ENCODE results near the gene UNC13C.

The UNC13C gene

GRCh38 chr15:54580643-54581042 is 602.4 kb downstream of the UNC13C start:
- TF ChIP-seq CREB1 (IDR thresholded peaks at IDR 0.05; ENCODE audit: low read depth) (no peak), ZBTB7A (IDR thresholded peaks at IDR 0.05; ENCODE audit: low read depth) (no peak), YY1 (IDR thresholded peaks at IDR 0.05; ENCODE audit: low read depth) (no peak), TCF12 (IDR thresholded peaks at IDR 0.05; ENCODE audit: low read depth) (no peak), TAF1 (IDR thresholded peaks at IDR 0.05; ENCODE audit: low read depth) (no peak), EP300 (IDR thresholded peaks at IDR 0.05; ENCODE audit: borderline replicate concordance) (no peak), EGR1 (IDR thresholded peaks at IDR 0.05) (no peak), NFIC (IDR thresholded peaks at IDR 0.05) (no peak), TEAD4 (IDR thresholded peaks at IDR 0.05) (no peak), CEBPB (IDR thresholded peaks at IDR 0.05) (no peak), FOXM1 (IDR thresholded peaks at IDR 0.05; ENCODE audit: borderline replicate concordance, low read depth) (no peak), RAD21 (IDR thresholded peaks at IDR 0.05; ENCODE audit: low read depth) (no peak), MAX (IDR thresholded peaks at IDR 0.05) (no peak)
- TF ChIP-seq, protein P1, sequence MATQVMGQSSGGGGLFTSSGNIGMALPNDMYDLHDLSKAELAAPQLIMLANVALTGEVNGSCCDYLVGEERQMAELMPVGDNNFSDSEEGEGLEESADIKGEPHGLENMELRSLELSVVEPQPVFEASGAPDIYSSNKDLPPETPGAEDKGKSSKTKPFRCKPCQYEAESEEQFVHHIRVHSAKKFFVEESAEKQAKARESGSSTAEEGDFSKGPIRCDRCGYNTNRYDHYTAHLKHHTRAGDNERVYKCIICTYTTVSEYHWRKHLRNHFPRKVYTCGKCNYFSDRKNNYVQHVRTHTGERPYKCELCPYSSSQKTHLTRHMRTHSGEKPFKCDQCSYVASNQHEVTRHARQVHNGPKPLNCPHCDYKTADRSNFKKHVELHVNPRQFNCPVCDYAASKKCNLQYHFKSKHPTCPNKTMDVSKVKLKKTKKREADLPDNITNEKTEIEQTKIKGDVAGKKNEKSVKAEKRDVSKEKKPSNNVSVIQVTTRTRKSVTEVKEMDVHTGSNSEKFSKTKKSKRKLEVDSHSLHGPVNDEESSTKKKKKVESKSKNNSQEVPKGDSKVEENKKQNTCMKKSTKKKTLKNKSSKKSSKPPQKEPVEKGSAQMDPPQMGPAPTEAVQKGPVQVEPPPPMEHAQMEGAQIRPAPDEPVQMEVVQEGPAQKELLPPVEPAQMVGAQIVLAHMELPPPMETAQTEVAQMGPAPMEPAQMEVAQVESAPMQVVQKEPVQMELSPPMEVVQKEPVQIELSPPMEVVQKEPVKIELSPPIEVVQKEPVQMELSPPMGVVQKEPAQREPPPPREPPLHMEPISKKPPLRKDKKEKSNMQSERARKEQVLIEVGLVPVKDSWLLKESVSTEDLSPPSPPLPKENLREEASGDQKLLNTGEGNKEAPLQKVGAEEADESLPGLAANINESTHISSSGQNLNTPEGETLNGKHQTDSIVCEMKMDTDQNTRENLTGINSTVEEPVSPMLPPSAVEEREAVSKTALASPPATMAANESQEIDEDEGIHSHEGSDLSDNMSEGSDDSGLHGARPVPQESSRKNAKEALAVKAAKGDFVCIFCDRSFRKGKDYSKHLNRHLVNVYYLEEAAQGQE (IDR thresholded peaks at IDR 0.05; ENCODE audit: low read depth), result no peak
- TF ChIP-seq, protein P2, sequence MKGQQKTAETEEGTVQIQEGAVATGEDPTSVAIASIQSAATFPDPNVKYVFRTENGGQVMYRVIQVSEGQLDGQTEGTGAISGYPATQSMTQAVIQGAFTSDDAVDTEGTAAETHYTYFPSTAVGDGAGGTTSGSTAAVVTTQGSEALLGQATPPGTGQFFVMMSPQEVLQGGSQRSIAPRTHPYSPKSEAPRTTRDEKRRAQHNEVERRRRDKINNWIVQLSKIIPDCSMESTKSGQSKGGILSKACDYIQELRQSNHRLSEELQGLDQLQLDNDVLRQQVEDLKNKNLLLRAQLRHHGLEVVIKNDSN (IDR thresholded peaks at IDR 0.05), result no peak

DNA sequence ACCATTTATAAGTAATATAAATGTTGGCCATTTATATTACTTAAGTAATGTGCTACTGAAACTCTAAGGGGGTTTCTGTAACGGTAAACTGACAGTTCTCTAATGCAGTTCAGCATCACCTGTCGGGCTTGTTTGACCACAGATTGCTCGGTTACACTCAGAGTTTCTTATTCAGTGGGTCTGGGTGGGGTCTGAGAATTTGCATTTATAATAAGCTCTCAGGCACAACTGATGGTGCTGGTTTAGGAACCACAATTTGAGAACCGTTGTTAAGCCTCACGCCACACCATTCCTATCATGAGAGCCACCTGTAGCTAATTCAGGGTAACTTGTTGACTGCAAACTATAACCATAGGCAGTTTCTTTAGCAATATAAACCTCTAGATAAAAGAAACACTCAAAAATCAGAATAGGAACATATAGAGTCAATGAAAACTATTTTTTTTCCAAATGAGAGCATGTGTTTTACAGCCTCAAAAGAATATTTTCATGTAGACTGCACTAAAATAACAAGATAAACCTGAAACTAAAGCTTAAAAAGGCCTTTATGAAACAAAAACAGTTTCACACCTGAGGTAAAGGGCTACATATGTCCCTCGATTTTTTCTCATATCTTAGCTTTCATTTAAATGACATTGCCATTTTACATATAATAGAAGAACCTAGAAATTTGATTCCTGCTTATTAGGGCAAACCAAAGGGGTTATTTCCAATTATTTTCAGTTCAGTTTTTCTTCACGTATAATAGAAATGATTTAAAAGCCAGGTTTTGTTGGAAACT is 604.8 kb downstream of the UNC13C start:
- TF ChIP-seq, protein P1 (IDR thresholded peaks at IDR 0.05; ENCODE audit: low read depth), result no peak
- TF ChIP-seq FOXM1 (IDR thresholded peaks at IDR 0.05; ENCODE audit: borderline replicate concordance, low read depth) (no peak), TAF1 (IDR thresholded peaks at IDR 0.05; ENCODE audit: low read depth) (no peak), CREB1 (IDR thresholded peaks at IDR 0.05; ENCODE audit: low read depth) (no peak), YY1 (IDR thresholded peaks at IDR 0.05; ENCODE audit: low read depth) (no peak), RAD21 (IDR thresholded peaks at IDR 0.05; ENCODE audit: low read depth) (no peak), EP300 (IDR thresholded peaks at IDR 0.05; ENCODE audit: borderline replicate concordance) (no peak), TCF12 (IDR thresholded peaks at IDR 0.05; ENCODE audit: low read depth) (no peak), CEBPB (IDR thresholded peaks at IDR 0.05) (no peak), EGR1 (IDR thresholded peaks at IDR 0.05) (no peak), TEAD4 (IDR thresholded peaks at IDR 0.05) (no peak), NFIC (IDR thresholded peaks at IDR 0.05) (no peak)
- TF ChIP-seq, protein P2 (IDR thresholded peaks at IDR 0.05), result no peak

DNA sequence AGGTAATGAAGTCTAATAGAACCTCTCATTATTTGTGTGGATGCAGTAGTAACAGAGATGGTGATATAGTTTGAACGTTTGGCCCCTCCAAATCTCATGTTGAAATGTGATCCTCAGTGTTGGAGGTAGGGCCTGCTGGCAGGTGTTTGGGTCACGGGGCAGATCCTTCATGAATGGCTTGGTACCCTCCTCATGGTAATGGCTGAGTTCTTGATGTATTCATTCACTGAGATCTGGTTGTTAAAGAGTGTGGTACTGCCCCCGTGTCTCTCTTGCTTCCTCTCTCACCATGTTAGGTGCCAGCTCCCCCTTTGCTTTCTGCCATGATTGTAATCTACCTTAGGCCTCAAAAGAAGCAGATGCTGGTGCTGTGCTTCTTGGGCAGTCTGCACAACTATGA is 606.8 kb downstream of the UNC13C start:
- TF ChIP-seq CEBPB (IDR thresholded peaks at IDR 0.05) (no peak), TCF12 (IDR thresholded peaks at IDR 0.05; ENCODE audit: low read depth) (no peak), YY1 (IDR thresholded peaks at IDR 0.05; ENCODE audit: low read depth) (no peak), TEAD4 (IDR thresholded peaks at IDR 0.05) (no peak), MAX (IDR thresholded peaks at IDR 0.05) (no peak), FOXM1 (IDR thresholded peaks at IDR 0.05; ENCODE audit: borderline replicate concordance, low read depth) (no peak), ZBTB7A (IDR thresholded peaks at IDR 0.05; ENCODE audit: low read depth) (no peak), RAD21 (IDR thresholded peaks at IDR 0.05; ENCODE audit: low read depth) (no peak), CREB1 (IDR thresholded peaks at IDR 0.05; ENCODE audit: low read depth) (no peak), NFIC (IDR thresholded peaks at IDR 0.05) (no peak), TAF1 (IDR thresholded peaks at IDR 0.05; ENCODE audit: low read depth) (no peak), EP300 (IDR thresholded peaks at IDR 0.05; ENCODE audit: borderline replicate concordance) (no peak), EGR1 (IDR thresholded peaks at IDR 0.05) (no peak)
- TF ChIP-seq, protein P2 (IDR thresholded peaks at IDR 0.05), result no peak
- TF ChIP-seq, protein P1 (IDR thresholded peaks at IDR 0.05; ENCODE audit: low read depth), result no peak

All from Ishikawa (cell line).